Brain pericyte (primary cell): ENCODE measurements around the gene RELCH.

Source experiments
- DNase-seq: peaks from one replicate; pipeline ENCODE4 v3.0.0-alpha.2; 2012; ENCODE audit warnings: low read depth, low spot score

The RELCH gene

DNA sequence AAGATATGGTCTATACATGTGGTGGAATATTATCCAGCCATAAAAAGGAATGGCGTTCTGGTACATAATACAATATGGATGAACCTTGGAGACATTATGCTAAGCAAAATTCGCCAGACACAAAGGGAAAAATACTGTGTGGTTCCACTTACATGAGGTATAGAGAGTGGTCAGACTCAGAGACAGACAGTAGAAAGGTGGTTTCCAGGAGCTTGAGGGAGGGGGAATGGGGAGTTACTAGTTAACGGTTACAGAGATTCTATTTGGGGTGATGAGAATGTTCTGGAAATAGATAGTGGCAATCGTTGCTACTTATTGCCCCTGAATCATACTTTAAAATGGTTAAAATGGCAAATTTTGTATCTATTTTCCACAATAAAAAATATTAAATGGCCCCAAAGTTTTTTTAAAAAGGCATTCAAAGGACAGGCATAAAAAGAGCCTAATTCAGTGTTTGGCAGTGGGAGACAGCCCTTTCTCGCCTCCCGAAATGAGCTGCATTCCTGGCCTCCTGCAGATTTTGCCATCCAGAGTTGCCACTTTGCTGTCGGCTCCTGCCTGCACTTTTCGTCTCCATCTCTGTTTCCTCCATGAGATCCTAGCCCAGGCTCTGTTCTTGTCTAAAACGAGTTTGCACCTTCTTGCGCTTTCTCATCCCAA lies 151.5 kb downstream of the RELCH start:
- DNase-seq = no peak

DNA sequence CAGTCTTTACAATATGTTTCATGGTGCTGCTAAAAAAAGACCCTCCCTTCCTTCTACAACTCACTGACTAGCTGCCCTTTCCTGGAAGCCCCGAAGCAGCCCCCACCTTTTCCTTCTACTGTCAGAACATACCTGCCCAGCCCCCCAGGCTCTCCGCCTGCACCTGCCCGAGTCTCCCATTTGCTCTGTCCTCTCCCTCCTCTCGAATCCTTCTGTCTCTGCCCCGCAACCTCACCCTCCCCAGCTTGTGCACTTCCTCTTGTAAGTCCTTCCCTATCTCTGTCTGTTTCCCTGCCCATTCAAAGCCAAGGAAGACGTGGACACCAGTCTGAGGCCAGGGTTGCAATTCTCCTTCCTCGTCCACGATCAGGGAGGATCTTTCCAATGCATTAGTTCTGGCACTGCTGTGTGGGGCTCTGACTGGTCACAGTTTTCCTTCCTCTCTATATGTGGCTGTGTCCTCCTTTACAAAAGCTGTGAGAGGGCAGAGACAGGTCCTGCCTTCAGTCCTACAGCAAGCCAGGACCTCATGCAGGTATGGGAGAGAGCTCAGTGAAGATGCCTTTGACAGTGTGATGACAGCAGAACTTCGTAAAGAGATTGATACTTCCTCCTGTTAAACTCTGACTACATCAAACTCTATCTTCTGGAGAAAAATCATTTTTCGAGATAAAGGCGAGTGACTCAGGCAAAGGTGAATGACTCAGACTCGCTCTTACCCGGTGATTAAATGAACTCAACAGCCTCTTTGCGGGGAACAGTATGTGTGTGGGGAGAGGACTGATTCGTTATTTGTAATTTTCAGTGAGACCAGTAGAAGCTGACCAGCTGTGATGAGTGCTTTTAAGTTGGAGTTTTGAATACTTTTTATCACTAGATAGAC lies 152.3 kb downstream of the RELCH start:
- no peak for DNase-seq

DNA sequence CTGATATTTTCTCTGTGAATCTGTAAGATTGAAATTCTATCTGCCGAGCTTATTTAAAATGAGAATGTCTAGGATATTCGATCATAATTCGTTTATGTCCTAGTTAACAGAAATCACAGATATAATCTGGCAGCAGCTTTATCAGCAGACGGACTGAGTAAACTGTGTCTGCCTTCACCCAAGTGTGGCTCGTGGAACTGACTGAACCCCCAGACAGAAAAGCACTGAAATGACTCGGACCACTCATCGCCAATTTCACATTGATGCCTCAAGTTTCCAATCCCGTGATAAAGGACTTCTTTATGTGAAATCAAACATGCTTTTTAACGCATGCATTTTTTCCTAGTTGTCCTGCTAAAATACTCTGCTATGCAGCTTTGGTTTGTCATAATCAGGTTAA lies 153.9 kb downstream of the RELCH start:
- no peak for DNase-seq

DNA sequence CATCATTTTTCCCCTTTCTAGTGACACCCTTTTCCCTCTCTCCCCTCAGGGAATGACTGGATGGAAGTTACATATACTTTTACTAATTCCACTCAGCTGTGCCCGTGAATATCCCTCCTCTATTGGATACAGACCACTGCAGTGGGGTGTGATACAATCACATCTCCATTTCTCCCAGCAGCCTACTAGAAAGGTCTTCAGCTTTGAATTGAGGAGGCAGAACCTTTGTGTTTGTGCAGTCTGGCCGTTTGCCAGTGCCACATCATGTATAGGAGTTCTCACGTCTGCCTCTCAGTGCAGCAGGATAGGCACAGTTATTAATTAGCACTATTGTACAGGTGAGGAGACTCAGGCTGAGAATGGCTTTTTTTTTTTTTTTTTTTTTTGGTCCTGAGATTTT lies 154.4 kb downstream of the RELCH start:
- no peak for DNase-seq

DNA sequence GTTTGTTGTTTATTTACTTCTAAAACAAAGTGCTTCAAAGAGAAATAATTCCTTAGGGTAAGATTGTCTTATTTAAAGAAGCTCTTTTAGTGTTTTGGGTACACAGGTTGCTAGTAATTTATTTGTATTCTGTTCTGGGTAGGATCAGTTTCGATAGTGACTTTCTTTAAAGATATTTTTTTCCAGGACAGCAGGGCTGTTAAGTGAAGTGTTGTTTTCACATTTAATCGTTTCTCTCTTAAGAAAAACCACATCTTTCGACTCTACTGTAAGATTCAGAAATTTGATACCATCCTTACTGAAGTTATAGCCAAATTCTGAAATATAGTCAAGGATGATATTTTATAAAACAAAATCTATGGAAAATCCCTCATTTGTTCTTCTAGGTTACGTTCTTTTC lies 155.8 kb downstream of the RELCH start:
- no peak for DNase-seq

DNA sequence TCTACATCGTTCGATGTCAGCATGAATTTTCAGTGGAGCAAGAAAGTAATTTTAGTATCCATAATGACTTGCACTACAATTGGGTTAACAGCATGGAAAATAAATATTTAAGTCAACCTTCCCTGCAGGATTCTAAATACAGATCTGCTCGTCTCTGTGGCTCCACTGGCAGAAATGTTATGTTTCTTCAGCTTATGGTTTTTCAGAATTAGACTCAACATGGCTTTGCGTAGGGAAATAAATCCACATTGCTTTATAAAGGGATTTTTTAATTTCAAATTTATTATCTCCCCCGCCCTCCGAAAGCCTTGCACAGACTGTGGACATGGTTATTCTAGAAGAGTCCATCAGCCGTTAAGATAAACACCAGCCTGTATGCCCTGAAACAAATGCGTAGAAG lies 156.3 kb downstream of the RELCH start:
- no peak for DNase-seq

DNA sequence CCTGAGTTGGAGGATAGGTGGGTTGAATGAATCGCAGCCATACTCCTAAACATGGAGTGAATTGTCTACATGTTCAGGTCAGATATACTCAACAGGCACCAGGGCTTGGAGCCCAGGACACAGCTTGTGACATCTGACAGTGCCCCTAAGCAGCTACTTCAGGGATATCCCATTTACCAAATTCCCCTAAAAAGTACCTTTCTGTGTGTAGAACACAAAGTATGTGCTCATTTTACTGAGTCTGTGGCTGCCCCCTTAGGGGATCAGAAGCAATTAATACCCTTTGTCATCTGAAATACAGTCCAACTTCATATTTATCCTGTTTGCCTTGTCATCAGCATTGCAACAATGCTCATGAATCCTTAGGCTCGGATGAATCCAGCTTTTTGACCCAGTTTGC lies 158.9 kb downstream of the RELCH start:
- DNase-seq = no peak

DNA sequence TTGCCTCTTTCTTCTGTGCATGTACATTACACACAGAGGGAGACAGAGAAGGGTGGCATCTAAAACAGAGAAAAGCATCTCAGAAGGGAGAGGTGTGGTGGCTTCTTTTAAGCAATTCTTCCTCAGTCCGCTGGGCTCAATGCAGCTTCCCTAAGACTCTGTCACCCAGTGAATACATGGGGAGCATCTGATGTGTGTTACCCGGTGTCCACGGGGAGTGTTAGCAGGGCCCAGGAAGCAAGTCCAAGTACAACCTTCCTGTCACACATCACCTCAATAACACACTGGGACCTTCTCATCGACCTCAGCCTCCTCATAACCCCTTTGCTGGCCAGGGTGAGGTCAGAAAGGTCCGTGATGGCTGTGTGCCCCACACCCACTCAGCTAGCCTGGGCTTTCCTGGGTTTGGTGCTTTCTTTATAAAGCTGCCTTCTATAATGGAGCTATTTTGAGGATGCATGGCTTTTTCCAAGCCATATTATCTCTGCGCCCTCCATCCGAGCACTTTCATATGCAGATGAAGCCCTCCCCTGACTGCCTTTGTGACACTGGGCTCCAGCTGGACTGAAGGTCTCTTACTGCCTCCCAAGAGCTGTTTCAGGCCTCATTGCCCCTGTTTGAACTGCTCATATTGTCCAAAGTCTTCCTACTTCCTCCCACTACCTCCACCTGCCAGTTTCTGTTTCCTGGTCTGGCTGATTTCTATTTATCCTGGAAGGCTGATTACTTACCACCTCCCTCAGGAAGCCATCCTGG lies 159.5 kb downstream of the RELCH start:
- DNase-seq = no peak

DNA sequence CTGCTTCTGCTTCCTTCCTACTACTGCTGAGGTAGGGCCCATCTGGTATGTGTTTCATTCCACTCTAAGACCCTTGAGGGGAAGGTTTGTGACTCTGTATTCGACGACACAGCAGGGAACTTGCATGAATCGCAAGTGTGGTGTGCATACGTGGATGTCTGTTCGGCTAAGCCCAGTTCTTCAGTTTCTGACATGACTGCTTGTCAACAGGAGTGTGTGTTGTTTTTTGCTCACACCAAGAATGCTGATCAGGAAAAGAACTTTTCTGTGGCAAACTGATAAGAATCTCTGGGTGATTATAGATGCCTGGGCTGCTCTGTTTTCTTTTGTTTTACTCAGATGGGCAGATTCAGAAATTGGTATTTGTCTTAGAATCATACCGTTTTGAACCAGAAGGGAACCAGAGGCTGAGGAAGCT lies 160.0 kb downstream of the RELCH start:
- DNase-seq = no peak

DNA sequence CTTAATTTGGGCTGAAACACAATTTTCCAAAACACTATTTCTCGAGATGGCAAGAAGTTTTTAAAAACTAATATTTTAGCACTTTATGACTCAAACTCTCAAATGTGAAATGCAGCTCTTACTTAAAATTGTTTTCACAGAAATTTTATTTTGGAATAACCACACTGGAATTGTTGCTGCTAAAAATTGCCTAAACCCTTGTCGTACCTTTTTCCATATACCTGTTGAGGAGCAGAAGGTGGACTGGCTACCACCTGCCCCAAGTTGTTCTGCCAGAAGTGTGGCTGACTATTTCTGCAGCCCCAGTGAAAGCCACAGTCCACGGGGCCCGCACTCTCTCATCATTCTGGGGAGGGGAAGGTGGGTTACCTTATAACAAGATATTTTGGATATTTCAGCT lies 161.4 kb downstream of the RELCH start:
- DNase-seq = no peak

DNA sequence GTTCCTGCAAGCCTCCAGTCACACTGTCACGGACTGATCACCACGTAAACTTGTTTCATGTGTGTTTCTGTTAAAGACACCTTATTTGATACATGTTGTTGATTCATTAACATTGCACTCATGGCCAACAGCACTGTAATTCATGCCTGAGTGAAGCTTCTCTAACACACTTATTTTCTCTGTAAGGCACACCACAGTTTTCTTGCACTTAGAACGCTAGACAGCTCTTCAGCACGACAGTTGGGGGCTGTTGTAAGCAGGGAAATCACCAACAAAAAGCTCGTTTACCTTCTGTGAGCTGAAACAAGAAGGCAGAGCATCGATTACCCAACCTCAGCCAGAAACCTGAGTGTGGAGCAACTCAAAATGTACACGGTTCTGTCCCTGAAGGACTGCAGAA lies 166.1 kb downstream of the RELCH start:
- DNase-seq = no peak

DNA sequence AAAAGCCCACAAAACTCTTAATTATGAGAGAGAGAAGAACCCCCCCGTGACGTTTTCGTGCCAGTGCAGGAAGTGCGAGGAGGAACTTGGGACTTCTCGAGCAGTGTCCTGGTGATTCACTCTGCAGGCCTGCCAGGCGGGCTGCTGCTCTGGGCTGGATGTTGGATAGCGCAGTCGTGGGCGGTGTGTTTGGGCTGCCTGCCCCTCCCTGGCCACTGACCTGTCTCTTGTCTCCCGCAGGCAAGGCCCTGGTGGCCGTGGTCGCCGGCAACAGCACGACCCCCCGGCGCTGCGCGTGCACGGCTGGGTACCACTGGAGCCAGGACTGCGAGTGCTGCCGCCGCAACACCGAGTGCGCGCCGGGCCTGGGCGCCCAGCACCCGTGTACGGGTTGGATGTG lies 167.1 kb downstream of the RELCH start:
- no peak for DNase-seq

DNA sequence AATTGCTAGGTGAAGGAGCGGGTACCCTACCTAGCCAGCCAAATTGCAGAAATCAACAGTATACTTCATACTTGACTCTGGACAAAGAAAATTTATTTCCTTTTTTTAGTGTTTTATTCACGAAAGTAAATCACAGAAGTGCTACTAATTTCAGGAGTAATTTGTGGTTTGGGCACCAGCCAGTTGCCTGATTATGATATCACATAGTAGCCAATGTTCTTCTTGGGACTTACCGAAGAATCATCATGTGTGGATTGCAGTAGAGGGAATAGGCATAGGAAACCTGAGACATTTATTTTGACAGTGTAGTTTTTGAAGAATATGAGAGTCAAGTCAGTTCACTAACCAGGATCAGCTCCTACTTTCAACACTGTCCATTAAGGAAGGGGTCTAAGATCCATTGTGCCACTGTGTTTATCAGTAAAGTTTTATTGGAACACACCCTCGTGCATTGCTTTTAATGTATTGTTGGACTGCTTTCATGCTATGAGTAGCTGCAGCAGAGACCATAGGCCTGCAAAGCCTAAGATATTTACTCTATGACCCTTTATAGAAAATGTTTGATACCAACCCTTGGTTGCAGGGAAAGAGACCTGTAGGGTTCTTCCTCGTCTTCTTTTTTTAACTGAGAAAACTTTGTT lies 170.1 kb downstream of the RELCH start:
- DNase-seq = no peak
